Sigmoid colon (tissue), 7 donors: Measurements from ENCODE around the gene CD34. TPM values are rescaled to one million over a fixed set of nuclear protein-coding genes. Genes with fewer than 3 reads are reported as not detected.
A peak's percentile ranks its signal among the peaks of the same experiment; 100 is the strongest.

Source experiments
- DNase-seq: peaks from one replicate; pipeline ENCODE4 v3.0.0-alpha.2; 2019
- H3K27ac ChIP-seq, 4 donors: fragments of 200-600 bp; sonication (generic); one replicate each; pipeline ENCODE4 v1.5.1; 2016 to 2019; ENCODE audit warnings: mild to moderate bottlenecking in 1 of 4
- H3K27me3 ChIP-seq, 3 donors: fragments of 200-600 bp; sonication (generic); one replicate each; pipeline ENCODE4 v1.5.1; 2019; ENCODE audit warnings: mild to moderate bottlenecking in 1 of 3
- H3K36me3 ChIP-seq, 4 donors: fragments of 200-600 bp; sonication (generic); one replicate each; pipeline ENCODE4 v1.5.1; 2016 to 2019
- H3K4me1 ChIP-seq, 4 donors: fragments of 200-600 bp; sonication (generic); one replicate each; pipeline ENCODE4 v1.5.1; 2017 to 2019
- H3K4me3 ChIP-seq, 4 donors: fragments of 200-600 bp; sonication (generic); one replicate each; pipeline ENCODE4 v1.5.1; 2017 to 2019; ENCODE audit warnings: mild to moderate bottlenecking in 2 of 4, moderate library complexity in 1 of 4
- H3K9me3 ChIP-seq, 4 donors: fragments of 200-600 bp in 3 of 4; sonication (generic) in 3 of 4; one replicate each; pipeline versions ENCODE4 v1.5.1 to v1.6.1; 2013 to 2019
- CTCF ChIP-seq, 4 experiments: fragments of 450-650 bp in 3 of 4; fragments of 200-600 bp in 1 of 4; IDR thresholded peaks; one replicate each; pipeline ENCODE4 v1.5.1; 2016 to 2019; ENCODE audit warnings: antibody characterized with exemption in 4 of 4, mild to moderate bottlenecking in 3 of 4, moderate library complexity in 2 of 4
- EP300 ChIP-seq, 4 donors: sonication (generic); formaldehyde crosslinking; IDR thresholded peaks; one replicate each; pipeline ENCODE4 v1.6.1; 2017; ENCODE audit warnings: antibody characterized with exemption in 4 of 4
- POLR2A ChIP-seq, 2 donors: fragments of 450-650 bp; IDR thresholded peaks; one replicate each; pipeline ENCODE4 v1.6.1; 2016; ENCODE audit warnings: antibody characterized with exemption in 2 of 2, mild to moderate bottlenecking in 2 of 2, moderate library complexity in 2 of 2
- POLR2AphosphoS5 ChIP-seq, 4 donors: sonication (generic); formaldehyde crosslinking; IDR thresholded peaks; one replicate each; pipeline ENCODE4 v1.6.1; 2017; ENCODE audit warnings: antibody characterized with exemption in 4 of 4
- WGBS, 2 donors: extraction: QIAGEN DNeasy Blood & Tissue Kit; methylation state at CpG; one replicate each; pipeline ENCODE4 v1.1.7; 2013; 5-methylcytosine and 5-hydroxymethylcytosine counted together
- intact Hi-C: fragments of 100-400 bp; cut with DNase I; formaldehyde crosslinking; loops from one replicate; pipeline ENCODE4 v1.15.1; 2023
- polyA plus RNA-seq, 3 donors: library from polyadenylated mRNA; stranded (reverse); fragments of 200-250 nt; gene quantifications; one replicate each; pipeline ENCODE4 v1.2.3, GENCODE V29; 2013
- total RNA-seq, 4 donors: library from RNA; depleted of rRNA; stranded (reverse); fragments of >200 nt; gene quantifications; one replicate each; pipeline ENCODE4 v1.1.0, GENCODE V29; 2016
- donor health status: healthy with polysubstance abuse.
- donor health status: Bipolar disorder and iron deficiency.
- donor health status: healthy.

Gene CD34
- total and polyA plus RNA-seq, 7 donors: 1.8 to 58.7 (median 15.9) TPM

- Histone ChIP-seq H3K9me3 (no peaks in the 10 kb centered on the region), H3K36me3 (no peaks in the 10 kb centered on the region), H3K4me3 (no peak overlapping the region), H3K4me1 (peaks cover 0 to 93% (median 81%) of the 10 kb centered on the region in 4 donors), H3K27me3 (no peaks in the 10 kb centered on the region), H3K27ac (peak overlapping the region in 3 of 4 donors; percentile 55 to 67 (median 58))
- intact Hi-C loops: no loop called here
- no peak for DNase-seq
- 85 to 92% methylated on average over 8 of the region's 8 CpGs for WGBS, 2 donors
- no peak for TF ChIP-seq POLR2A (IDR thresholded peaks at IDR 0.05)
- TF ChIP-seq POLR2AphosphoS5 (IDR thresholded peaks at IDR 0.05): no peak
- no peak for TF ChIP-seq CTCF (IDR thresholded peaks at IDR 0.05)
- TF ChIP-seq EP300 (IDR thresholded peaks at IDR 0.05): no peak
Measured at GRCh38 chr1:207849646-207850045, 61.3 kb downstream of the CD34 start.

GRCh38 chr1:207849016-207849415, 61.9 kb downstream of the CD34 start:
- no peaks in the 10 kb centered on the region for H3K36me3 ChIP-seq
- WGBS, 2 donors: 74 to 83% methylated on average over 3 of the region's 3 CpGs

GRCh38 chr1:207848234-207848633, 62.7 kb downstream of the CD34 start:
- WGBS, 2 donors: 9 to 28% methylated on average over 5 of the region's 5 CpGs
- intact Hi-C loops: no loop called here
- peak; percentile 83 for DNase-seq
- Histone ChIP-seq H3K36me3 (no peaks in the 10 kb centered on the region), H3K4me3 (no peak overlapping the region), H3K27me3 (no peaks in the 10 kb centered on the region), H3K9me3 (no peaks in the 10 kb centered on the region), H3K4me1 (peaks cover 0 to 95% (median 82%) of the 10 kb centered on the region in 4 donors), H3K27ac (peak overlapping the region; percentile 38 to 67 (median 56))
- TF ChIP-seq CTCF (IDR thresholded peaks at IDR 0.05) (no peak), POLR2AphosphoS5 (IDR thresholded peaks at IDR 0.05) (peak in 3 of 4 donors; percentile 18 to 36 (median 30))

More at GRCh38 chr1:207849016-207849415, 61.9 kb downstream of the CD34 start:
- Histone ChIP-seq H3K27ac (peak overlapping the region; percentile 38 to 67 (median 56)), H3K9me3 (no peaks in the 10 kb centered on the region), H3K4me3 (no peak overlapping the region), H3K27me3 (no peaks in the 10 kb centered on the region), H3K4me1 (peaks cover 0 to 95% (median 82%) of the 10 kb centered on the region in 4 donors)
- TF ChIP-seq CTCF (IDR thresholded peaks at IDR 0.05) (no peak), POLR2AphosphoS5 (IDR thresholded peaks at IDR 0.05) (no peak), EP300 (IDR thresholded peaks at IDR 0.05) (no peak), POLR2A (IDR thresholded peaks at IDR 0.05) (no peak)
- intact Hi-C loops: no loop called here
- DNase-seq: no peak

- TF ChIP-seq POLR2A (IDR thresholded peaks at IDR 0.05) (no peak), POLR2AphosphoS5 (IDR thresholded peaks at IDR 0.05) (peak in 3 of 4 donors; percentile 38 to 56 (median 50)), EP300 (IDR thresholded peaks at IDR 0.05) (no peak), CTCF (IDR thresholded peaks at IDR 0.05) (no peak)
- Histone ChIP-seq H3K27ac (peak overlapping the region in 3 of 4 donors; percentile 55 to 67 (median 58)), H3K9me3 (no peaks in the 10 kb centered on the region), H3K4me1 (peaks cover 0 to 93% (median 71%) of the 10 kb centered on the region in 4 donors), H3K4me3 (no peak overlapping the region), H3K36me3 (no peaks in the 10 kb centered on the region), H3K27me3 (no peaks in the 10 kb centered on the region)
- no peak for DNase-seq
- intact Hi-C loops: no loop called here
- WGBS, 2 donors: 90 to 94% methylated on average over 5 of the region's 5 CpGs
Measured at GRCh38 chr1:207847116-207847515, 63.8 kb downstream of the CD34 start.

- no peak for DNase-seq
- Histone ChIP-seq H3K4me1 (peaks cover 0 to 85% (median 59%) of the 10 kb centered on the region in 4 donors), H3K9me3 (no peaks in the 10 kb centered on the region), H3K27ac (peak overlapping the region in 3 of 4 donors; percentile 2 to 45 (median 42)), H3K36me3 (no peaks in the 10 kb centered on the region), H3K4me3 (no peak overlapping the region), H3K27me3 (no peaks in the 10 kb centered on the region)
- TF ChIP-seq CTCF (IDR thresholded peaks at IDR 0.05) (no peak), POLR2A (IDR thresholded peaks at IDR 0.05) (no peak), POLR2AphosphoS5 (IDR thresholded peaks at IDR 0.05) (no peak), EP300 (IDR thresholded peaks at IDR 0.05) (no peak)
- 81 to 86% methylated on average over 6 of the region's 6 CpGs for WGBS, 2 donors
- intact Hi-C loops: no loop called here
Measured at GRCh38 chr1:207845109-207845508, 65.8 kb downstream of the CD34 start.
